HCT116 (cell line): ENCODE results near the gene TNFAIP3. TPM values are rescaled to one million over a fixed set of nuclear protein-coding genes. Genes with fewer than 3 reads are reported as not detected.

Experiments
- ATAC-seq: fragments of 200-7000 bp; cut with Tn5 transposase; 2 replicates; pipeline ENCODE4 v1.9.1; 2020; ENCODE audit warnings: mild to moderate bottlenecking, moderate library complexity
- BruUV-seq: library from RNA; stranded (reverse); fragments of 400-500 nt; replicated peaks from 2 replicates; lab custom pipeline; 2021; lab: Mats Ljungman, UMichigan
- CTCF ChIA-PET: fragments of 300-600 bp; sonication (Branson Sonifier 250); formaldehyde crosslinking; loops from one replicate; lab custom pipeline; 2021; ENCODE audit warnings: antibody characterized with exemption; lab: Charles Lee
- POLR2A ChIA-PET: fragments of 300-600, 350-600 bp; sonication (Branson Sonifier 250); formaldehyde crosslinking; loops from one replicate; lab custom pipeline; 2021; ENCODE audit warnings: antibody characterized with exemption; lab: Charles Lee
- RAD21 ChIA-PET, 2 experiments: fragments of 300-600 bp; sonication (Branson Sonifier 250); formaldehyde crosslinking; loops; one replicate each; lab custom pipeline; 2023; ENCODE audit warnings: low total read pairs in 2 of 2; ENCODE audit not compliant: uncharacterized antibody in 2 of 2, unreplicated experiment in 2 of 2, low non-redundant PET in 1 of 2; lab: Charles Lee
- DNase-seq: peaks from one replicate; pipeline ENCODE4 v3.0.0-alpha.2; 2010; ENCODE audit warnings: low read depth, low spot score
- H2AFZ ChIP-seq: fragments of 200-600 bp; shearing (Covaris generic), sonication (generic); 2 replicates; pipeline ENCODE4 v1.6.1; 2017; ENCODE audit warnings: low read depth, mixed run types, mixed read lengths, antibody characterized with exemption, low read length; ENCODE audit not compliant: poor library complexity, severe bottlenecking
- H3K27ac ChIP-seq: 2 replicates; pipeline ENCODE4 v1.5.1; 2012; ENCODE audit warnings: low read depth, low read length
- H3K27me3 ChIP-seq: fragments of 200-600 bp; sonication (generic); 2 replicates; pipeline ENCODE4 v1.6.1; 2016; ENCODE audit warnings: mixed run types, low read length, mixed read lengths; ENCODE audit not compliant: insufficient read depth
- H3K36me3 ChIP-seq, 2 experiments: fragments of 200-500 bp in 1 of 2; fragments of 200-600 bp in 1 of 2; sonication (Bioruptor generic) in 1 of 2; sonication (generic) in 1 of 2; 2 replicates each; pipeline versions ENCODE4 v1.5.1 to v1.6.1; 2014 to 2016; ENCODE audit warnings: low read length in 2 of 2, inconsistent platforms in 1 of 2, mixed read lengths in 1 of 2, mixed run types in 1 of 2; ENCODE audit not compliant: insufficient read depth in 2 of 2, control insufficient read depth in 1 of 2
- H3K4me1 ChIP-seq, 2 experiments: fragments of 200-600 bp in 1 of 2; sonication (generic) in 1 of 2; 2 replicates each; pipeline versions ENCODE4 v1.5.1 to v1.6.1; 2012 to 2017; ENCODE audit warnings: low read length in 2 of 2, inconsistent platforms in 1 of 2, mild to moderate bottlenecking in 1 of 2, mixed read lengths in 1 of 2, mixed run types in 1 of 2, moderate library complexity in 1 of 2; ENCODE audit not compliant: insufficient read depth in 2 of 2, control insufficient read depth in 1 of 2
- H3K4me2 ChIP-seq: fragments of 200-600 bp; sonication (generic); 2 replicates; pipeline ENCODE4 v1.6.1; 2017; ENCODE audit warnings: mixed run types, low read length, mixed read lengths
- H3K4me3 ChIP-seq, 2 experiments: fragments of 200-600 bp in 1 of 2; sonication (generic) in 1 of 2; replicated peaks in 1 of 2; 2 replicates each; pipeline ENCODE4 v1.5.1; 2011 to 2016; ENCODE audit warnings: low read length in 2 of 2, control low read depth in 1 of 2, low read depth in 1 of 2, mild to moderate bottlenecking in 1 of 2, mixed read lengths in 1 of 2, mixed run types in 1 of 2
- H3K79me2 ChIP-seq: fragments of 200-600 bp; sonication (generic); 2 replicates; pipeline ENCODE4 v1.6.1; 2017; ENCODE audit warnings: mild to moderate bottlenecking, mixed run types, low read length, moderate library complexity, mixed read lengths; ENCODE audit not compliant: insufficient read depth
- H3K9ac ChIP-seq: fragments of 200-600 bp; sonication (generic); 2 replicates; pipeline ENCODE4 v1.6.1; 2016; ENCODE audit warnings: low read length, mixed read lengths
- H3K9me2 ChIP-seq: fragments of 200-600 bp; sonication (generic), shearing (Covaris generic); 2 replicates; pipeline ENCODE4 v1.6.1; 2017; ENCODE audit warnings: mixed run types, mild to moderate bottlenecking, moderate library complexity; ENCODE audit not compliant: insufficient read depth
- H3K9me3 ChIP-seq, 2 experiments: fragments of 200-500 bp in 1 of 2; fragments of 200-600 bp in 1 of 2; sonication (Bioruptor generic) in 1 of 2; sonication (generic) in 1 of 2; 2 replicates each; pipeline ENCODE4 v1.6.1; 2014 to 2017; ENCODE audit warnings: low read length in 2 of 2, mixed read lengths in 2 of 2, inconsistent platforms in 1 of 2, low read depth in 1 of 2, mild to moderate bottlenecking in 1 of 2, mixed run types in 1 of 2, moderate library complexity in 1 of 2; ENCODE audit not compliant: control insufficient read depth in 1 of 2, insufficient read depth in 1 of 2
- H4K20me1 ChIP-seq: fragments of 200-600 bp; sonication (generic), shearing (Covaris generic); 2 replicates; pipeline ENCODE4 v1.6.1; 2017; ENCODE audit warnings: mixed run types, mild to moderate bottlenecking, moderate library complexity; ENCODE audit not compliant: insufficient read depth
- CBX3 ChIP-seq: IDR thresholded peaks from 2 replicates; pipeline ENCODE4 v1.6.1; 2012; ENCODE audit warnings: low read depth
- CEBPB ChIP-seq: IDR thresholded peaks from 2 replicates; pipeline ENCODE4 v1.6.1; 2012; ENCODE audit warnings: low read depth
- ELF1 ChIP-seq: IDR thresholded peaks from 2 replicates; pipeline ENCODE4 v1.6.1; 2012; ENCODE audit warnings: low read depth, borderline replicate concordance
- JUND ChIP-seq: IDR thresholded peaks from 2 replicates; pipeline ENCODE4 v1.6.1; 2012
- POLR2A ChIP-seq: IDR thresholded peaks from 2 replicates; pipeline ENCODE4 v1.7.0; 2011; ENCODE audit warnings: borderline replicate concordance; ENCODE audit not compliant: insufficient read depth, insufficient read length; ENCODE audit errors: extremely low read depth
- RAD21 ChIP-seq: IDR thresholded peaks from 2 replicates; pipeline ENCODE4 v1.6.1; 2012; ENCODE audit warnings: low read depth, mild to moderate bottlenecking
- SIN3A ChIP-seq: IDR thresholded peaks from 2 replicates; pipeline ENCODE4 v1.6.1; 2012; ENCODE audit warnings: low read depth
- SP1 ChIP-seq: IDR thresholded peaks from 2 replicates; pipeline ENCODE4 v1.6.1; 2012; ENCODE audit warnings: low read depth
- YY1 ChIP-seq: IDR thresholded peaks from 2 replicates; pipeline ENCODE4 v1.6.1; 2011; ENCODE audit warnings: low read length, low read depth, moderate library complexity, mild to moderate bottlenecking; ENCODE audit not compliant: insufficient replicate concordance; ENCODE audit errors: extremely low read depth
- ZNF274 ChIP-seq: fragments of 200-500 bp; sonication (Bioruptor generic); IDR thresholded peaks from 2 replicates; pipeline ENCODE4 v1.6.1; 2014; ENCODE audit warnings: mild to moderate bottlenecking, low read depth, low read length, inconsistent platforms
- intact Hi-C: fragments of 100-400 bp; cut with micrococcal nuclease; formaldehyde crosslinking; loops from 2 replicates; pipeline ENCODE4 v1.10.0; 2022
- total RNA-seq: library from RNA; stranded (reverse); gene quantifications from one replicate; pipeline ENCODE4 v1.2.1, GENCODE V29; 2021; ENCODE audit not compliant: unreplicated experiment
- TF ChIP-seq, protein P1 (sequence below): IDR thresholded peaks from 2 replicates; pipeline ENCODE4 v1.6.1; 2012; ENCODE audit warnings: low read depth

The TNFAIP3 gene
- total RNA-seq, 1 experiment from 2014 or later: 4.4 TPM

DNA sequence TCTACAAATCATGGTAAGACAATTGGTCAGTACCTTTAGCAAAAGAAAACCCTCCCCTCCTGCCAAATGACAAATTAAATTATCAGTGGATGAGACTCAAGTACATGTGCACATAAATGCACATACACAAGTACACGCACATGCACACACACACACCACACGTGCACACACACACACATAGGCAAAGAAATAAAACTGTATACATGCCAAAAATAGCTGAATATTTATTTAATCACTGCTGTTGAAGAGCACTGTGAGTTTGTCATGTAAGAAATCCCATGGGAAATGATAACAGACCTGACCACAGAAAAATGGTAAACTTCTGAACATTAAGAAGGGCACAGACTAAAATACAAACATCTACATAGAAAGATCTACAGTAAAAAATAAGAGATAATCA, 46.6 kb upstream of the TNFAIP3 start:
- H3K4me3 ChIP-seq: no peak overlapping the region
- POLR2A ChIA-PET: no interaction called here
- TF ChIP-seq, protein P1, sequence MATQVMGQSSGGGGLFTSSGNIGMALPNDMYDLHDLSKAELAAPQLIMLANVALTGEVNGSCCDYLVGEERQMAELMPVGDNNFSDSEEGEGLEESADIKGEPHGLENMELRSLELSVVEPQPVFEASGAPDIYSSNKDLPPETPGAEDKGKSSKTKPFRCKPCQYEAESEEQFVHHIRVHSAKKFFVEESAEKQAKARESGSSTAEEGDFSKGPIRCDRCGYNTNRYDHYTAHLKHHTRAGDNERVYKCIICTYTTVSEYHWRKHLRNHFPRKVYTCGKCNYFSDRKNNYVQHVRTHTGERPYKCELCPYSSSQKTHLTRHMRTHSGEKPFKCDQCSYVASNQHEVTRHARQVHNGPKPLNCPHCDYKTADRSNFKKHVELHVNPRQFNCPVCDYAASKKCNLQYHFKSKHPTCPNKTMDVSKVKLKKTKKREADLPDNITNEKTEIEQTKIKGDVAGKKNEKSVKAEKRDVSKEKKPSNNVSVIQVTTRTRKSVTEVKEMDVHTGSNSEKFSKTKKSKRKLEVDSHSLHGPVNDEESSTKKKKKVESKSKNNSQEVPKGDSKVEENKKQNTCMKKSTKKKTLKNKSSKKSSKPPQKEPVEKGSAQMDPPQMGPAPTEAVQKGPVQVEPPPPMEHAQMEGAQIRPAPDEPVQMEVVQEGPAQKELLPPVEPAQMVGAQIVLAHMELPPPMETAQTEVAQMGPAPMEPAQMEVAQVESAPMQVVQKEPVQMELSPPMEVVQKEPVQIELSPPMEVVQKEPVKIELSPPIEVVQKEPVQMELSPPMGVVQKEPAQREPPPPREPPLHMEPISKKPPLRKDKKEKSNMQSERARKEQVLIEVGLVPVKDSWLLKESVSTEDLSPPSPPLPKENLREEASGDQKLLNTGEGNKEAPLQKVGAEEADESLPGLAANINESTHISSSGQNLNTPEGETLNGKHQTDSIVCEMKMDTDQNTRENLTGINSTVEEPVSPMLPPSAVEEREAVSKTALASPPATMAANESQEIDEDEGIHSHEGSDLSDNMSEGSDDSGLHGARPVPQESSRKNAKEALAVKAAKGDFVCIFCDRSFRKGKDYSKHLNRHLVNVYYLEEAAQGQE: no peak
- TF ChIP-seq ZNF274 (no peak), CEBPB (no peak), JUND (no peak), SIN3A (no peak), POLR2A (no peak), CBX3 (no peak), ELF1 (no peak), SP1 (no peak), RAD21 (no peak), YY1 (no peak)
- TF ChIP-seq, all 23 proteins: peak for 0
- H3K9me2 ChIP-seq: no peaks in the 10 kb centered on the region
- H3K4me1 ChIP-seq: no peaks in the 10 kb centered on the region
- H3K9ac ChIP-seq: no peak overlapping the region
- ATAC-seq: no peak
- intact Hi-C loops: no loop called here
- no peak for DNase-seq
- no peaks in the 10 kb centered on the region for H4K20me1 ChIP-seq
- CTCF ChIA-PET: no interaction called here
- H2AFZ ChIP-seq: no peak overlapping the region
- H3K4me2 ChIP-seq: no peak overlapping the region
- H3K79me2 ChIP-seq: no peaks in the 10 kb centered on the region
- H3K27ac ChIP-seq: no peak overlapping the region
- no peaks in the 10 kb centered on the region for H3K36me3 ChIP-seq
- RAD21 ChIA-PET: no interaction called here
- H3K9me3 ChIP-seq: no peaks in the 10 kb centered on the region
- no TSS peak for BruUV-seq
- no peaks in the 10 kb centered on the region for H3K27me3 ChIP-seq
